ENCODE data around the gene STK11IP.

Gene STK11IP

GRCh38 chr2:219597552-219598307, at the start of gene STK11IP:
Gene STK11IP (plus strand): TSS chr2:219597857. CDS start chr2:219598120, 263 bp downstream.
- peak; percentile 80 for DNase-seq (ENCODE audit: low read depth)

- no peak for DNase-seq (ENCODE audit: low read depth)
These were observed 48.7 kb upstream of the STK11IP start for GRCh38 chr2:219548990-219549389.

- DNase-seq (ENCODE audit: low read depth): no peak
These were observed 48.0 kb upstream of the STK11IP start for GRCh38 chr2:219549619-219550018.

GRCh38 chr2:219551441-219552381, 45.9 kb upstream of the STK11IP start:
- no peak for DNase-seq (ENCODE audit: low read depth)

DNA sequence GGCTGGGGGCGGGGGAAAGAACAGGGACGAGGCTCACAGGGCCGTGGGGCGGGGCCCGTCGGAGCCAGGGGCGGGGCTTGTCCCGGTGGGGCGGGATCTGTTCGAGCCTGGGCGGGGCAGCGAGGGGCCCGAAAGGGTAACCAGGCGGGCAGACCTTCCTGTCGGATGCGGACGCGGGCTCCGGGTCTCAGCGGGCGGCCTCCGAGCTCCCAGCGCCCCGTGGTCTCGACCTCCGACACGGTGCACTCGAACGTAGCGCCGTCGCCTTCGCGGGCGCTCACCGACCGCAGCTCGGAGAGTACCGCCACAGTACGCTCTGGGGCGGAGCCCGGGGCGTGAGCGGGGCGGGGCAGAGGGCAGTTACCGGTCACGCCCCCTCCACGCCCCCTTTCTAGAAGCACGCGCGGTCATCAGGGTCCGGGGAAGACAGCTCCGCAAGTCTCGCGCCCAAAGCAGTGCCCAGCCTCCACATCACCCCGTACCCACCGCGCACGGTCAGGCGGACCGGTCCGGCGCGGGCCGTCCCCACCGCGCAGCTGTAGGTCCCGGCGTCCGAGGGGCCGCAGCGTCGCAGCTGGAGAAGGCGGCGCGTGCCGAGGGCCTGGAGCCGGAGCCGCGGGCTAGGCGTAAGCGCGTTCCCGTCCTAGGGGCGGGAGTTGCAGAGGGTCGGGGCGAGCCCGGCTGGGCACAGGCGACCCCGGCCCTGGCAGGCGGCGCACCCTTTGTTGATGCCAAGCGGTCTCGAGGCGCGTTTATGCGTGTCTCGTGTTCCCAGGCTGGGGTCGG, 45.1 kb upstream of the STK11IP start:
- DNase-seq (ENCODE audit: low read depth): peak; percentile 75

GRCh38 chr2:219553168-219553417, 44.6 kb upstream of the STK11IP start:
- no peak for DNase-seq (ENCODE audit: low read depth)

- no peak for DNase-seq (ENCODE audit: low read depth)
These were observed 44.1 kb upstream of the STK11IP start for GRCh38 chr2:219553463-219553963.

DNA sequence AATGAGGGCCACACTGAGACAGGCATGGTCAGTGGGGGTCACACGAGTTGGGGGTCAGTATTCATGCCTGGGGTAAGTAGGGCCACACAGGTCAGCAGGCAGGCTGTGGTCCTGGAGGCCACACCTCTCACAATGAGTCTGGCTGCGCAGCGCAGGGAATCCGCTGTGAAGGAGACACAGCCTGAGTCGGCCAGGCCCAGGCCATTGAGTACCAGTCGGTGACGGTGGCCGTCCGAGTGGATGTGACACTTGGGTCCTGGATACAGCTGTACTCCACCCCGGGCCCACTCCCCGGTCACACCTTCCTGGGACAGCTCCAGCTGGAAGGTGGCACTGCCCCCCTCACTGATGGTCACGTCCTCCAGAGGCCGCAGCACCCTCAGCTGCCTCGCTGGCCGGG, 43.3 kb upstream of the STK11IP start:
- no peak for DNase-seq (ENCODE audit: low read depth)

- DNase-seq (ENCODE audit: low read depth): no peak
These were observed 41.7 kb upstream of the STK11IP start for GRCh38 chr2:219555956-219556355.

DNA sequence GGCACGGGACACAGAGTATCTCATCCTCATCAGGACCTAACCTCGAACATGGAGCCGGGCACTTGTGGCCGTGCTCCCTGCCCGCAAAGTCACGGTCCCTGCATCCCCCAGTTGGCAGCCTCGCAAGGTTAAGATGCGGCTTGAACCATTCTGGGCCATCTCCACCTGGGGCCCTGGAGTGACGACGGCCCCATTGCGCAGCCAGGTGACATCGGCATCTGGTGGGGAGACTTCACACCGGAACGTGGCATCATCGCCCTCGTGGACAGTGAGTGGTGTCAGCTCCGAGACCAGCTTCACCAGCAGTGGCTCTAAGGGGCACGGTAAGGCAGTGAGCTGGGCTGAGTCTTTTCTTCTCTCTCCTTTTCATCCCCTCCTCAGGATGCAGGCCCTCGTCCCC, 41.2 kb upstream of the STK11IP start:
- no peak for DNase-seq (ENCODE audit: low read depth)

- DNase-seq (ENCODE audit: low read depth): no peak
These were observed 40.3 kb upstream of the STK11IP start for GRCh38 chr2:219557320-219557719.

- DNase-seq (ENCODE audit: low read depth): no peak
These were observed 39.6 kb upstream of the STK11IP start for GRCh38 chr2:219557791-219558785.

DNA sequence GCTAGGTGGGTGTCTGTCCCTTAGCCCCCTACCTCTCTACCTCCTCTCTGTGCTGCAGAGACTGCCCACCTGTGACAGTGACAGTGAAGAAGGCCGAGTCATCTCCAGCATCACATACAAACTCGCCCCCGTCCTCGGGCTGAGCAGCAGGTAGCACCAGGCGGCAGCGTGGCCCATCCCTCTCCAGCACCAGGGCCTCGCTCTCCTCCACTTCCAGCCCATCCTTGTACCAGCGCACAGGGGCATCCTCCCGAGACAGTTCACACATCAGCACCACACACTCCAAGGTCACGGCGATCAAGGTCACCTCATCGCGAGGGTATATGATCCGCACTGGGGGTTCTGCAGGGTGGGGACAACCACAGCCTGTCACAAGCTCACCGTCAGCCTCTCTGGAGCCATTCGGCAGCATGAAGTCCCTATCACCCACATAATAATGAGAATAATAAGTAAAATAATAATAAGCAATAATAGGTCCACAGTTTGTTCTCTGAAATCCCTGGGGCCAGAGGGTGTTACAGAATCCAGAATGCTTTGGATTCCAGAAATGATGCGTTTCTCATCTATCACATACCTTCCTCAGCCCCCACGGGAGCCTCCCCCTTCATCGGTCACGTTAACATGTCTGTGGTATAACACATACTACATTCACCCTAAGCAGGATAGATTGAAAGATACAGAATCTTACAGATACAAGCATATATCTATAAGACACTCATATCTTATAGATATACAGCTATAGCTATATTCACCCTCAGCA, 38.3 kb upstream of the STK11IP start:
- DNase-seq (ENCODE audit: low read depth): no peak

DNA sequence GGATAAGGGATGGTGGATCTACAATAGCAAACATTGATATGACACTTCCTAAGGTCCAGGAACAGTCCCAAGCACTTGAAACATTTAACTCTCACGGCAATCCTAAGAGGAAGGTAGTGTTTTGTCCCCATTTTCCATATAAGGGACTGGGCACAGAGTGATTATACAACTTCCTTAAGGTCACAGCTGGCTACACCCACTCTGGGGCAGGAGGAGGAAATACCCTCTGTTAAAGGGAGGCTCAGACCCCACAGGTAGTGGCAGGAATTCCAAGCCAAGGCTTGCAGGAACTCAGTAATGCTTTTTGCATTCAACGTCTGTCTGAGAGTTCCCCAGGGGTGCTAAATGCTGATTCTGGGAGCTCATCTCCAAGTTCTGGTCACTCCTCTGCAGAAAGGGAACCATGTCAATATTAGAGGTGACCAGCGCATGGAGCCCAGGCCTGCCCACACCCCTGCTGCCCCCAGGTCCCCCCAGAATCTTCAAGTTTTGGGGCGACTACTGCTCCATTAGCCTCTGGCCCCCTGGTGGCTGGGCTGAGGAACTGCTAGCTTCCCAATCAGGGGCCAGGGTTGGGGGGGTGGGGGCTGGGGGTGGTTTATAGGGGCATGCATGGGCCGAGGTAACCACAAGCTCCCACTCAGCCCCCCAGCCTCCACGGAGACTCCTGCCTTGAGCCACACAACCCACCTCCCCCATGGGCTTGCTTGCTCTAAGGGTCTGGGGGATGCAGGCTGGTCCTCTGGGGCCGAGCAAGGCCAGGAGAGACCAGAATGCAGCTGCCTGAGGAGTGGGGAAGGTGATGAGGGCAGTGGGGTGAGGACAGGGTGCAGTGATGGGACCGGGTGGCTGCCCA, 37.4 kb upstream of the STK11IP start:
- no peak for DNase-seq (ENCODE audit: low read depth)

DNA sequence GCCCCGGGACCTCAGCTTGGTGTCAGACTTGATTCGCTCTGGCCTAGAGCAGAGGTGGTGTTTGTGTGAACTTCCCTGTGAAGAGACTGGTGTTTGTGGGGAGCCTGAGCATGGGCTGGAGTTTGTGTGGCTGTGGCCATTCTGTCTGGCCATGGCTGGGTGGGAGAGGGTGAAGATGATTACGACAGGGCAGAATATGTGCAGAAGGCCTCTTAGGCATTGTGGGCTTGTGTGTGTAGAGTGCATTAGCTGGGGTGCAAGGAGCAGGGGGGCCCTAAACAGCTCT, 36.8 kb upstream of the STK11IP start:
- no peak for DNase-seq (ENCODE audit: low read depth)

GRCh38 chr2:219561179-219562048, 36.2 kb upstream of the STK11IP start:
- DNase-seq (ENCODE audit: low read depth): no peak

- no peak for DNase-seq (ENCODE audit: low read depth)
These were observed 35.3 kb upstream of the STK11IP start for GRCh38 chr2:219562049-219563020.
